ENCODE results near the gene EXOSC6.
"Not testable (repeated sequence)": the region's sequence is repeated elsewhere in the genome, so short reads cannot be mapped to it uniquely, and the experiment has no call there.

The EXOSC6 gene

GRCh38 chr16:70251629-70252354 lies at the start of gene EXOSC6:
TSS of gene EXOSC6 (minus strand) at chr16:70251940. CDS start at chr16:70251900, 40 bp downstream.
- peak; percentile 90 for ATAC-seq (ENCODE audit: low read depth)
- DNase-seq (ENCODE audit: low spot score in 2 of 2): peak; percentile 86 to 91
- H3K4me1 Mint-ChIP-seq: peaks cover 8% of the 10 kb centered on the region
- H3K4me3 Mint-ChIP-seq: peak within 1 kb of the TSS; percentile 79
- H3K9me3 Mint-ChIP-seq: no peaks in the 10 kb centered on the region
- H3K36me3 Mint-ChIP-seq: no peaks in the 10 kb centered on the region
- H3K27me3 Mint-ChIP-seq: no peaks in the 10 kb centered on the region
- H3K27ac Mint-ChIP-seq: peak within 1 kb of the TSS; percentile 40

GRCh38 chr16:70301121-70301520 lies 49.4 kb upstream of the EXOSC6 start:
- peak overlapping the region; percentile 97 for H3K27ac Mint-ChIP-seq
- no peak overlapping the region for H3K4me3 Mint-ChIP-seq
- no peak for DNase-seq (ENCODE audit: low spot score in 2 of 2)
- peaks cover 33% of the 10 kb centered on the region for H3K4me1 Mint-ChIP-seq
- no peak for ATAC-seq (ENCODE audit: low read depth)
- H3K36me3 Mint-ChIP-seq: peaks cover 16% of the 10 kb centered on the region
- H3K27me3 Mint-ChIP-seq: no peaks in the 10 kb centered on the region
- H3K9me3 Mint-ChIP-seq: peaks cover 12% of the 10 kb centered on the region

DNA sequence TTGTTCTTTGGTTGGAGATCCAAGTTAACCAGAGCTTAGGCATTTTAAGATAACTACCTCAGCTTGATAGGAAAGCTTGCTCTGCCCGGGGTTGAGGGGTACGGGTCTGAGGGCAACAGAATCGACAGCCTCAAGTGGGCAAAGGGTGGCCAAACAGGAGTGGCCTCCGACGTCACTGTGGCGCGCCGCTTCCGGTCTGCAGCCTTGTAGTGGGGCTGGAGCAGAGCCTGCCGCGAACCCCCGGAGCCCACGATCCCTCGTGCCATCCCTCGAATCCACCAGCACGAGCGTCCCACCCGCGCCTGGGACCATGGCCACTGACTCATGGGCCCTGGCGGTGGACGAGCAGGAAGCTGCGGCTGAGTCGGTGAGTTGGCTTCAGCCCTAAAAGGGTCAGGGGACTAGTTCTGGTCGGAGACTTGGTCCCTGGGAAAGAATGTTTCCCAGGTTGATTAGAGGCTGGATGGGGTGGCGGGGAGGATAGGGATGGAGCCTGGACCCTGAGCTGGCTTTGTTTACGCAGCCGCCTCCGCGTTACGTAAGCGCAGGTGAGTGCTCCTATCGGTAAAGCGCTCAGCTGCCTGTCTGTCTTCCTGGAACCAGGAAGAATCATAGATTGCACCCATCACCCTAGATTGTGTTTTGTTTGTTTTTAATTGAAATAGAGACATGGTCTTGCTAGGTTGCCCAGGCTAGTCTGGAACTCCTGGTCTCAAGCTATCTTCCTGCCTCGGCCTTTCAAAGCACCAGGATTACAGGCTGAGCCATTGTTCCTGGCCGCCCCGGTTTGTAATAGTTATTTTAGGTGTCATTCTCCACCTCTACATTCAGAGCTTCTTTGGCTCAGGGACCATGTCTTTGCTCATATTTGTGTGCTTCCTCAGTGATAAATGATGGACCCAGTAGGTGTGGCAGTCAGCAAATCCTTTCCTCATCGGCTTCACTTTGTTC lies 47.5 kb upstream of the EXOSC6 start, which contains the start of gene DDX19B:
Gene DDX19B (plus strand): TSS at position 199 of the 951 bp plus-strand sequence. CDS start 112 bp downstream, at position 311.
- ATAC-seq (ENCODE audit: low read depth): peak; percentile 82
- Mint-ChIP-seq H3K27ac (peak within 1 kb of the TSS; percentile 97), H3K27me3 (no peaks in the 10 kb centered on the region)

DNA sequence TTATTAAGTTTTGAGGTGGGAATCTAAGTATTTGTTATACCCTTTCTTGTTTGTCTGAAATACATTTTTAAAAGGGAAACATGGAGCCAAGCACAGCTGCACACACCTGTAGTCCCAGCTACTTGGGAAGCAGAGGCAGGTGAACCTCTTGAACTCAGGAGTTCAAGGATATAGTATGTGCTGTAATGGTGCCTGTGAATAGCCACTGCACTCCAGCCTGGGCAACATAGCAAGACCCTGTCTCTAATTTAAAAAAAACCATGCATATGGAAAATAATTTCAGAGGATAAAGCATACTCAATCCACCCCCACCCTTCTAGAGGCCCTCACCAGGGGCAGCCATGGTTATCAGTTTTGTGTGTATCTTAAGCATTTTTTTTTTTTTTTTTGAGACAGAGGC lies 43.9 kb upstream of the EXOSC6 start:
- Mint-ChIP-seq H3K4me1 (peaks cover 16% of the 10 kb centered on the region), H3K27ac (no peak overlapping the region), H3K4me3 (no peak overlapping the region), H3K9me3 (no peaks in the 10 kb centered on the region), H3K36me3 (no peaks in the 10 kb centered on the region), H3K27me3 (no peaks in the 10 kb centered on the region)
- DNase-seq (ENCODE audit: low spot score in 2 of 2): no peak
- ATAC-seq (ENCODE audit: low read depth): no peak

More for the DNA sequence above, 47.5 kb upstream of the EXOSC6 start, which contains the start of gene DDX19B:
- H3K9me3 Mint-ChIP-seq: peaks cover 9% of the 10 kb centered on the region
- DNase-seq (ENCODE audit: low spot score in 2 of 2): peak; percentile 21 to 37
- peaks cover 12% of the 10 kb centered on the region for H3K36me3 Mint-ChIP-seq
- peaks cover 26% of the 10 kb centered on the region for H3K4me1 Mint-ChIP-seq
- H3K4me3 Mint-ChIP-seq: peak within 1 kb of the TSS; percentile 95

GRCh38 chr16:70294385-70295025 lies 42.8 kb upstream of the EXOSC6 start:
- no peak for DNase-seq (ENCODE audit: low spot score in 2 of 2)
- H3K9me3 Mint-ChIP-seq: no peaks in the 10 kb centered on the region
- H3K4me3 Mint-ChIP-seq: no peak overlapping the region

GRCh38 chr16:70292148-70292547 lies 40.4 kb upstream of the EXOSC6 start:
- DNase-seq (ENCODE audit: low spot score in 2 of 2); ATAC-seq (ENCODE audit: low read depth); H3K27ac Mint-ChIP-seq; H3K9me3 Mint-ChIP-seq; H3K4me3 Mint-ChIP-seq; H3K27me3 Mint-ChIP-seq; H3K4me1 Mint-ChIP-seq; H3K36me3 Mint-ChIP-seq: not testable (repeated sequence)

More at GRCh38 chr16:70294385-70295025, 42.8 kb upstream of the EXOSC6 start:
- H3K36me3 Mint-ChIP-seq: no peaks in the 10 kb centered on the region
- H3K4me1 Mint-ChIP-seq: peaks cover 7% of the 10 kb centered on the region
- no peaks in the 10 kb centered on the region for H3K27me3 Mint-ChIP-seq
- no peak overlapping the region for H3K27ac Mint-ChIP-seq
- no peak for ATAC-seq (ENCODE audit: low read depth)

DNA sequence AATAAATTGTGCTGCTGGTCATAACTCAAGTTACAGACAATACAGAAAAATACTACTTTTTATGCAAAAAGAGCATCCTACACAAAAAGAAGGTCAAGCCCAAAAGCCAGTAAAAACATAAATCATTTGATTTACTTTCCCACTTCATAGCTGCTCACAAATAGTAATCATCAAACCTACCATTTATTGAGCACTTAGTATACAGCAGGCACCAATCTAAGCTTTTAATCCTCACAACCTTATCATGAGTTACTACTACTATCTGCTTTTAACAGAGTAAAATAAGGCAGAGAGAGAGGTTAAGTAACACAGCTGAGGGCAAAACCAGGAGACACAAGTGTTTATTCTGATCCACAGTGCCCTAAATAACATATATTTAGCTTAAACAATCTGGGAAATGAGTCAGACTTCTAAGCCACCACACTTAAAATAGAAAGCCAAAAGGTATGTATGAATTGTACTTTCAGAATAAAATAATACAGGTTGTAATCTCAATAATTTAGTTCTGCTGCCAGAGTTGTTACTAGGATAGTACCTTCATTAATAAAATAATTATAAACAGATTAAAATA lies 39.3 kb upstream of the EXOSC6 start:
- Mint-ChIP-seq H3K4me1 (peaks cover 4% of the 10 kb centered on the region), H3K27me3 (no peaks in the 10 kb centered on the region), H3K9me3 (no peaks in the 10 kb centered on the region), H3K4me3 (no peak overlapping the region), H3K27ac (no peak overlapping the region), H3K36me3 (no peaks in the 10 kb centered on the region)
- DNase-seq (ENCODE audit: low spot score in 2 of 2) (no peak), ATAC-seq (ENCODE audit: low read depth) (no peak)

GRCh38 chr16:70289229-70290094 lies 37.7 kb upstream of the EXOSC6 start, which contains the start of gene AARS1:
TSS of gene AARS1 (minus strand) at chr16:70289506. CDS start at chr16:70282763, 6,743 bp downstream.
- Mint-ChIP-seq H3K36me3 (no peaks in the 10 kb centered on the region), H3K27me3 (no peaks in the 10 kb centered on the region)

DNA sequence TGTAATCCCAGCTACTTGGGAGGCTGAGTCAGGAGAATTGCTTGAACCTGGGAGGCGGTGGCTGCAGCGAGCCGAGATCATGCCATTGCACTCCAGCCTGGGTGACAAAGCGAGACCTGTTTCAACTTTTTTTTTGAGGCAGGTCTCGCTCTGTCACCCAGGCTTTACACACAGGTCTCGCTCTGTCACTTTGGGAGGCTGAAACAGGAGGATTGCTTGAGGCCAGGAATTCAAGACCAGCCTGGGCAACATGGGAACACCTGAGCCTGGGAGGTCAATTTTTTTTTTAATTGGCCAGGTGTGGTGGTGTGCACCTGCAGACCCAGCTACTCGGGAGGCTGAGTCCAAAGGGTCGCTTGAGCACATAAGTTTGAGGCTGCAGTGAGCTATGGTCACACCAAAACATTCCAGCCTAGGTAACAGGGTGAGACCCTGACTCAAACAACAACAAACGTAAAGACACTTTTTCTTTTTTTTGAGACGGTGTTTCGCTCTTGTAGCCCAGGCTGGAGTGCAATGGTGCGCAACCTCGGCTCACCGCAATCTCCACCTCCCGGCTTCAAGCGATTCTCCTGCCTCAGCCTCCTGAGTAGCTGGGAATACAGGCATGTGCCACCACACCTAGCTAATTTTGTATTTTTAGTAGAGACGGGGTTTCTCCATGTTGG lies 35.7 kb upstream of the EXOSC6 start:
- not testable (repeated sequence) for DNase-seq (ENCODE audit: low spot score in 2 of 2); ATAC-seq (ENCODE audit: low read depth); H3K9me3 Mint-ChIP-seq; H3K36me3 Mint-ChIP-seq; H3K27me3 Mint-ChIP-seq; H3K4me1 Mint-ChIP-seq
- peak overlapping the region; percentile 91 for H3K27ac Mint-ChIP-seq
- peak overlapping the region; percentile 91 for H3K4me3 Mint-ChIP-seq

More at GRCh38 chr16:70289229-70290094, 37.7 kb upstream of the EXOSC6 start, which contains the start of gene AARS1:
- Mint-ChIP-seq H3K4me3 (peak within 1 kb of the TSS; percentile 91), H3K4me1 (peaks cover 7% of the 10 kb centered on the region), H3K27ac (peak within 1 kb of the TSS; percentile 91), H3K9me3 (no peaks in the 10 kb centered on the region)
- peak; percentile 76 to 94 for DNase-seq (ENCODE audit: low spot score in 2 of 2)
- ATAC-seq (ENCODE audit: low read depth): peak; percentile 91

DNA sequence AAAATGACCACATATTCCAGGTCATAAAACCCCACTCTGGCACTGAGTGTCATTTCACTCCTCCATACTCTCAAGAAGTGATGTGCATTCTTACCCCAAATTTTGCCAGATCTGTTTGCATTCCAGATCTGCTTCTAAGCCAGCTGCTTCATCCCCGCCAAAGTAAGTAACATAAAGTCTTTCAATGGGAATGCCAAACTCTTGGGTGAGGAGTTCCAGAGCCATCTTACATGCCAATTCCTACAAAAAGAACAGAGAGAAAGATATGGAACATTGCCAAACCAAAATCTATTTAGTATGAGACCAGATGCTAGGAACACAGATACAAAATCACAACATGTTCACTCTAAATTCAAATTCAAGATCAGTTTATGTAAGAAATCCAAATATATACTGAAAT lies 24.7 kb upstream of the EXOSC6 start:
- ATAC-seq (ENCODE audit: low read depth) (no peak), DNase-seq (ENCODE audit: low spot score in 2 of 2) (no peak)
- Mint-ChIP-seq H3K36me3 (peaks cover 27% of the 10 kb centered on the region), H3K27me3 (no peaks in the 10 kb centered on the region), H3K9me3 (no peaks in the 10 kb centered on the region), H3K4me3 (no peak overlapping the region), H3K27ac (no peak overlapping the region), H3K4me1 (peaks cover 3% of the 10 kb centered on the region)

- ATAC-seq (ENCODE audit: low read depth) (no peak), DNase-seq (ENCODE audit: low spot score in 2 of 2) (no peak)
- H3K27ac Mint-ChIP-seq: no peak overlapping the region
- no peaks in the 10 kb centered on the region for H3K4me1 Mint-ChIP-seq
- H3K9me3 Mint-ChIP-seq: no peaks in the 10 kb centered on the region
- peaks cover 26% of the 10 kb centered on the region for H3K36me3 Mint-ChIP-seq
- no peak overlapping the region for H3K4me3 Mint-ChIP-seq
- H3K27me3 Mint-ChIP-seq: no peaks in the 10 kb centered on the region
These were observed 20.0 kb upstream of the EXOSC6 start for GRCh38 chr16:70271696-70272095.

DNA sequence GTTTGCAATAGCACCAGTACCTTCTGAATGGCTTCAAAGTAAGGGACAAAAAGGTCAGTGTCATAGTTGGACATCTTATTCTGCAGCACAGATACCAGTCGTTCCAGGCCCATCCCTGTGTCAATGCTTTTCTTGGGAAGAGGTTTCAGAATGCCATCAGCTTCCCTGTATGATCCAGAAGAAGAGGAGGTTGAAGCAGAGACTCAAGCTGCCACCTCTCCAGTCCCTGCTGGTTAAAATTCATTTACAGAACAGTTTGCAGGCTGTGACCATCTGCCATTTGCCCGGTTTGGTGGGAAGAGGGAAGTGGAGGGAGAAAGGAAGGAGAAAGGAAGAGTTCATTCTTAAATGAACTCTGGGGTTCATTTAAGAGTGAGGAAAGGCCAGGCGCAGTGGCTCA lies 18.4 kb upstream of the EXOSC6 start:
- no peaks in the 10 kb centered on the region for H3K4me1 Mint-ChIP-seq
- H3K27ac Mint-ChIP-seq: no peak overlapping the region
- peaks cover 24% of the 10 kb centered on the region for H3K36me3 Mint-ChIP-seq
- ATAC-seq (ENCODE audit: low read depth) (no peak), DNase-seq (ENCODE audit: low spot score in 2 of 2) (no peak)
- H3K27me3 Mint-ChIP-seq: no peaks in the 10 kb centered on the region
- H3K4me3 Mint-ChIP-seq: no peak overlapping the region
- no peaks in the 10 kb centered on the region for H3K9me3 Mint-ChIP-seq
